ENCODE results near the gene ZNHIT1. TPM values are rescaled to one million over a fixed set of nuclear protein-coding genes. Genes with fewer than 3 reads are reported as not detected.

The ZNHIT1 gene
- total RNA-seq, 1 experiment from 2014 or later, result 57.2 TPM

DNA sequence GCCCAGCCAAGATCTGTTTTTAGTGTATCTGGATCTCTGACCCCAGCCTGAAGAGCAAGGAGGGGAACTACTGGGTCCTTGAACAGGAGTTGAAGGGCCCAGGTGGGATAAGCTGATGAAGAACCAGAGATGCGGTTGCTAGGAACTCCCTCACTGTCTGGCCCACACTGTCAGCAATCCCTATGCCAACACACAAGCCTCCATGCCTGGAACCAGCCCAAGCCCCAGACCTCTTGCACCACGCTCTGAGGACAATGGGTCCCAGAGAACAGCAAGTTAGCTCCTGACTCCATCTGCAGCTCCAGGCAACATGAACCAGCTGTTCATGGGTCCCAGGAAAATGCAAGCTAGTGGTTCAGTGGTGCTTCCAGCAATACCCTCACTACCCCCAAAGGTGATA, 40.3 kb upstream of the ZNHIT1 start:
- no peak for DNase-seq
- no peaks in the 10 kb centered on the region for H3K9me3 Mint-ChIP-seq (ENCODE audit: low read depth, unreplicated experiment)
- peaks cover 93% of the 10 kb centered on the region for H3K27me3 Mint-ChIP-seq (ENCODE audit: unreplicated experiment)
- TF ChIP-seq CTCF (IDR thresholded peaks at IDR 0.05; ENCODE audit: unreplicated experiment), result no peak
- H3K4me1 Mint-ChIP-seq (ENCODE audit: low read depth, unreplicated experiment), result no peaks in the 10 kb centered on the region
- CTCF ChIA-PET, result interaction anchor here (0.6 kb wide), 1 partner anchor 303 kb away, joined by 5 read pairs; the partner anchor contains the start of gene SRRT
- BruUV-seq (replicated peaks), result no TSS peak
- no peak overlapping the region for H3K27ac Mint-ChIP-seq (ENCODE audit: unreplicated experiment)
- peaks cover 15% of the 10 kb centered on the region for H3K36me3 Mint-ChIP-seq (ENCODE audit: insufficient read depth, unreplicated experiment)
- H3K4me3 Mint-ChIP-seq (ENCODE audit: low read depth, unreplicated experiment), result no peak overlapping the region
- intact Hi-C loops (cut with micrococcal nuclease; ENCODE audit: unreplicated experiment), result no loop called here

DNA sequence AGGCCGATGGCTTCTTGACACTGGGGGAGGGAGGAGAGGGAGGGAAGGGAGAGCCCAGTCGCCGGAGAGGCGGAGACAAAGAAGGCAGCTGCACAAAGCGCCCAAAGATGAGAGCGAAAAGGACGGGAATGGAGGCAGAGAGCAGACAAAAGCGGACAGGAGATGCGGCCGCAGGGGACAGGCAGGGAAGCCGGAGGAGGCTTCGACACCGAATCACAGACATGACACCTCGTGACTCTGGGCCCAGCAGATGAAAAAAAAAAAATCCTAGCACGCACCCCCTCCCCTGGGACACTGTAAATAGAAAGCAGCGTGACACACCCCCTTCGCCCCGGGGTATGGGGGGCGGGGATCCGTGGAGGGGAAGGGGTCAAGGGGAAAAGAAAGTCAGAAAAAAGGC, 38.8 kb upstream of the ZNHIT1 start:
- H3K4me3 Mint-ChIP-seq (ENCODE audit: low read depth, unreplicated experiment), result no peak overlapping the region
- H3K4me1 Mint-ChIP-seq (ENCODE audit: low read depth, unreplicated experiment), result no peaks in the 10 kb centered on the region
- BruUV-seq (replicated peaks), result no TSS peak
- H3K9me3 Mint-ChIP-seq (ENCODE audit: low read depth, unreplicated experiment), result no peaks in the 10 kb centered on the region
- peaks cover 78% of the 10 kb centered on the region for H3K27me3 Mint-ChIP-seq (ENCODE audit: unreplicated experiment)
- peaks cover 9% of the 10 kb centered on the region for H3K36me3 Mint-ChIP-seq (ENCODE audit: insufficient read depth, unreplicated experiment)
- no peak for DNase-seq
- TF ChIP-seq CTCF (IDR thresholded peaks at IDR 0.05; ENCODE audit: unreplicated experiment), result no peak
- intact Hi-C loops (cut with micrococcal nuclease; ENCODE audit: unreplicated experiment), result no loop called here
- CTCF ChIA-PET, result interaction anchor here (0.6 to 0.9 kb wide), 2 partner anchors 28 to 281 kb away, joined by 3 read pairs; no protein-coding TSS in a partner anchor
- no peak overlapping the region for H3K27ac Mint-ChIP-seq (ENCODE audit: unreplicated experiment)

DNA sequence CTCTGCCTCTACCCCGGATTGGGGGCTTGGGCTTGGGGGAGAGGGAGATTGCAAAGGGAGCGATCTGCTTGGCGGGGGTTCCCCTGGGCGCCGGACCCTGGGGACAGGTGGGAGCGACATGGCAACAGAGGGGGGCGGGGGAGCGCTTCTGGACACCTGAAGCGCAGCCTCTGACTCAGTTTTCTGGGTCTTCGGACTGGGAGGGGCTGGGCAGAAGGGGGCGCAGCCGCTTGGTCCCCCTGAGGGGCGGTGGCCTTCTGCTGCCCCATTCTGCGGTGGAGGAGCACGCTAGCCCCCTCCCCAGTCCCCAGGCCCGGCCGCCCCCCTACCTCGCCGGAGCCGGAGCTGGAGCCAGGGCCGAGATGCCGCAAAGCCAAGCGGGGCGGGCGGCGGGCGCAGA, 38.3 kb upstream of the ZNHIT1 start:
- TF ChIP-seq CTCF (IDR thresholded peaks at IDR 0.05; ENCODE audit: unreplicated experiment), result no peak
- intact Hi-C loops (cut with micrococcal nuclease; ENCODE audit: unreplicated experiment), result no loop called here
- no peak overlapping the region for H3K27ac Mint-ChIP-seq (ENCODE audit: unreplicated experiment)
- CTCF ChIA-PET, result no interaction called here
- H3K4me3 Mint-ChIP-seq (ENCODE audit: low read depth, unreplicated experiment), result no peak overlapping the region
- H3K4me1 Mint-ChIP-seq (ENCODE audit: low read depth, unreplicated experiment), result no peaks in the 10 kb centered on the region
- H3K27me3 Mint-ChIP-seq (ENCODE audit: unreplicated experiment), result peaks cover 74% of the 10 kb centered on the region
- H3K9me3 Mint-ChIP-seq (ENCODE audit: low read depth, unreplicated experiment), result no peaks in the 10 kb centered on the region
- peaks cover 9% of the 10 kb centered on the region for H3K36me3 Mint-ChIP-seq (ENCODE audit: insufficient read depth, unreplicated experiment)
- BruUV-seq (replicated peaks), result no TSS peak
- no peak for DNase-seq

DNA sequence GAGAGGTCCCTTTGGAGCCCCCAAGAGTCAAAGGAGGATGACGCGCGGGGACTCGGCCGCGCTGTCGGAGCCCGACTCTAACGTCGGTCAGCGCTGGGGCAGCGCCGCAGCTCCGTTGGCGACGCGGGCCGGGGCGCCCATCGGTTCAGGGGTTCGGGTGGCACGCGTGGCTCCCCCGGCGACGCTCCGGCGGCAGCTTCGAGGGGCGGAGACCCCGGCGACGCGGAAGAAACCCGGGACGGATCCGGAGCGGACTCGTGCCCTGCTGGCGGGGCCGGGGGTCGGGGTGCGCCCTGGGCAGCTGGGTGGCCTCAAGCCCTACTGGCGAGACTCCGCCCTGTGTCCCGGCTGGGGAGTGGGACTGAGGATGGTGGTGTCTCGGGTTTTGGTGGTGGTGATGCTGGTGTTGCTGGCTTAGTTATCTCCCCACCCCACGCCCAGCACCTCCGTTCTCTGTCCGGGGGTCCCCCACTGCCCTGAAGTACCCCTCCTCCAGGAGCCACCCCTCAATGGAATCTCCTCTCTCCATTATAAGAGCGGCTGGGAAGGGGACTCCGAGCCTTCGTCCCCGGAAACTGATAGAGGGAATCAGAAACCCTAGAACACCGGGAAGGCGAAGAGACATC, 37.7 kb upstream of the ZNHIT1 start, which contains the start of gene NAT16:
Gene NAT16, minus strand, starts transcription at position 164 of the 626 bp plus-strand sequence. CDS start 5,486 bp downstream, outside the sequence.
- BruUV-seq (replicated peaks), result no TSS peak
- H3K36me3 Mint-ChIP-seq (ENCODE audit: insufficient read depth, unreplicated experiment), result peaks cover 9% of the 10 kb centered on the region
- H3K4me3 Mint-ChIP-seq (ENCODE audit: low read depth, unreplicated experiment), result no peak within 1 kb of the TSS
- H3K4me1 Mint-ChIP-seq (ENCODE audit: low read depth, unreplicated experiment), result no peaks in the 10 kb centered on the region
- intact Hi-C loops (cut with micrococcal nuclease; ENCODE audit: unreplicated experiment), result no loop called here
- peaks cover 74% of the 10 kb centered on the region for H3K27me3 Mint-ChIP-seq (ENCODE audit: unreplicated experiment)
- TF ChIP-seq CTCF (IDR thresholded peaks at IDR 0.05; ENCODE audit: unreplicated experiment), result no peak
- H3K27ac Mint-ChIP-seq (ENCODE audit: unreplicated experiment), result no peak within 1 kb of the TSS
- no peaks in the 10 kb centered on the region for H3K9me3 Mint-ChIP-seq (ENCODE audit: low read depth, unreplicated experiment)
- CTCF ChIA-PET, result no interaction called here
- no peak for DNase-seq

Data from Calu3 (cell line).